HG02981 (cell line): Measurements from ENCODE around the gene SMIM43.
"Not testable (repeated sequence)": the region's sequence is repeated elsewhere in the genome, so short reads cannot be mapped to it uniquely, and the experiment has no call there.

Experiments
- ATAC-seq: cut with Tn5 transposase; IDR thresholded peaks from one replicate; pipeline ENCODE4 v1.9.1; 2021; ENCODE audit warnings: mild to moderate bottlenecking, moderate library complexity; ENCODE audit not compliant: unreplicated experiment

SMIM43 gene

GRCh38 chr4:121784401-121784800 is 19.4 kb upstream of the SMIM43 start:
- ATAC-seq: no peak

GRCh38 chr4:121783210-121783609 is 18.2 kb upstream of the SMIM43 start:
- ATAC-seq: no peak

- ATAC-seq: no peak
Measured at GRCh38 chr4:121778991-121779628, 14.1 kb upstream of the SMIM43 start.

- ATAC-seq: no peak
Measured at GRCh38 chr4:121777625-121778024, 12.7 kb upstream of the SMIM43 start.

- ATAC-seq: no peak
Measured at GRCh38 chr4:121776610-121777401, 11.8 kb upstream of the SMIM43 start.

GRCh38 chr4:121773883-121774282 is 8.9 kb upstream of the SMIM43 start:
- ATAC-seq: no peak

- ATAC-seq: no peak
Measured at GRCh38 chr4:121771869-121772268, 6.9 kb upstream of the SMIM43 start.

GRCh38 chr4:121769341-121769740 is 4.4 kb upstream of the SMIM43 start:
- no peak for ATAC-seq

- ATAC-seq: no peak
Measured at GRCh38 chr4:121767166-121767565, 2.2 kb upstream of the SMIM43 start.

- ATAC-seq: no peak
Measured at GRCh38 chr4:121765971-121766538, 1.1 kb upstream of the SMIM43 start.

- no peak for ATAC-seq
Measured at GRCh38 chr4:121765368-121765705, 373 bp upstream of the SMIM43 start.

GRCh38 chr4:121764303-121764701 is 662 bp downstream of the SMIM43 start:
- ATAC-seq: no peak

GRCh38 chr4:121760205-121760604 is 4.8 kb downstream of the SMIM43 start:
- no peak for ATAC-seq

- no peak for ATAC-seq
Measured at GRCh38 chr4:121758925-121759568, 5.9 kb downstream of the SMIM43 start.

GRCh38 chr4:121752142-121752541 is 12.8 kb downstream of the SMIM43 start:
- not testable (repeated sequence) for ATAC-seq

- no peak for ATAC-seq
Measured at GRCh38 chr4:121749225-121749624, 15.7 kb downstream of the SMIM43 start.

- no peak for ATAC-seq
Measured at GRCh38 chr4:121742794-121743193, 22.2 kb downstream of the SMIM43 start.

- no peak for ATAC-seq
Measured at GRCh38 chr4:121741751-121742150, 23.2 kb downstream of the SMIM43 start.

GRCh38 chr4:121740796-121741409 is 24.1 kb downstream of the SMIM43 start:
- ATAC-seq: no peak

- ATAC-seq: no peak
Measured at GRCh38 chr4:121739575-121739974, 25.4 kb downstream of the SMIM43 start.

GRCh38 chr4:121738780-121739535 is 26.0 kb downstream of the SMIM43 start:
- ATAC-seq: no peak
